NCI-H2029 treated with DMSO at 0.1 percent for 48 hours (cell line): ENCODE measurements around the gene CD1C.
"Not testable (repeated sequence)": the region's sequence is repeated elsewhere in the genome, so short reads cannot be mapped to it uniquely, and the experiment has no call there.

Experiments
- DNase-seq: peaks from one replicate; lab custom pipeline; 2025; lab: John Stamatoyannopoulos, UW

The CD1C gene

DNA sequence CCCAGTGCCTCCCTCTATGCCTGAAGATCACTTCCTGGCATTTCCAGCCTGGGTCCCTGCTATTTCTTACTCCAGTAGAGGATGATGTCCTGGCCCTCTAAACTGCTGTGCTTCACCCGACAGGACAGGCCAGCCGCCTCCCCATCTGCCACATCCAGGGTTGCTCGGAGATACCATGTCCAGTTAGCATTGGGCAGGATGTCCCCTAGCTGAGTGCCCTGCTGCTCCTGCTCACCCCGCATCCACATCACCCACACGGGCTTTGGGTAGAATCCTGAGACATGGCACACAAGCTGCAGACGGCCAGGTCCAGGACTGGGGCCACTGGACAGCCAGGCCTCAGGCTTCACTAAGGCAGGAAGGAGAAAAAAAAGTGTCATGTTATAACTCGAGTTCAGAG is 39.6 kb downstream of the CD1C start:
- DNase-seq: no peak

GRCh38 chr1:158329733-158330132 is 40.0 kb downstream of the CD1C start:
- DNase-seq: no peak

GRCh38 chr1:158330391-158331105 is 40.8 kb downstream of the CD1C start:
- no peak for DNase-seq

DNA sequence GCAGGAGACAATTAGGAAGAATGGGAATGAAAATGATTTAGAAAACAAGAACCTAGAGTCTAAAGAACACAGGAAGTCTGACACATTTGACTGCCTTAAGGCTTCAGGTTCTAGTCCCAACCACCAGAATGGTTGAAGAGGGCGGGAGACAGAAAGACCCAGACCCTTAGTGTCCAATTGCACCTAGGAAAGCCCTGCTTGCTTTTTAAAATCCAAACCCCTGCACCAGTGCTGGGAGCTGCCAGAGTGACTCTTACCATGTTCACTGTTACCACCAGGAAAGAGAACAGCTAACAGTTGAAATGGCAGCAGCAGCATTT is 41.3 kb downstream of the CD1C start:
- DNase-seq: no peak

GRCh38 chr1:158331481-158332150 is 41.9 kb downstream of the CD1C start, which contains the start of gene CD1B:
TSS of gene CD1B (minus strand) at chr1:158331531. CDS start at chr1:158331423, 108 bp downstream.
- DNase-seq: no peak

- DNase-seq: no peak
Measured at GRCh38 chr1:158333405-158334155, 43.9 kb downstream of the CD1C start.

GRCh38 chr1:158334526-158335212 is 44.9 kb downstream of the CD1C start:
- DNase-seq: no peak

- DNase-seq: no peak
Measured at GRCh38 chr1:158335213-158335532, 45.5 kb downstream of the CD1C start.

DNA sequence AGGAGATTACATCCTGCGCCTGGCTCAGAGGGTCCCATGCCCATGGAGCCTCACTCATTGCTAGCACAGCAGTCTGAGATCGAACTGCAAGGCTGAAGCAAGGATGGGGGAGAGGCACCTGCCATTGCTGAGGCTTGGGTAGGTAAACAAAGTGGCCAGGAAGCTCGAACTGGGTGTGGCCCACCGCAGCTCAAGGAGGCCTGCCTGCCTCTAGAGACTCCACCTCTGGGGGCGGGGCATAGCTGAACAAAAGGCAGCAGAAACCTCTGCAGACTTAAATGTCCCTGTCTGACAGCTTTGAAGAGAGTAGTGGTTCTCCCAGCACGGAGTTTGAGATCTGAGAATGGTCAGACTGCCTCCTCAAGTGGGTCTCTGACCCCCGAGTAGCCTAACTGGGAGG is 46.7 kb downstream of the CD1C start:
- not testable (repeated sequence) for DNase-seq
